Measurements from ENCODE around the gene OS9.

The OS9 gene

GRCh38 chr12:57735952-57736740, 42.2 kb downstream of the OS9 start:
- DNase-seq (ENCODE audit: low spot score), result no peak

GRCh38 chr12:57736741-57737466, 43.0 kb downstream of the OS9 start:
- no peak for DNase-seq (ENCODE audit: low spot score)

- no peak for DNase-seq (ENCODE audit: low spot score)
These were observed 43.8 kb downstream of the OS9 start for GRCh38 chr12:57737467-57738460.

- no peak for DNase-seq (ENCODE audit: low spot score)
These were observed 44.8 kb downstream of the OS9 start, which contains the start of gene AGAP2 for GRCh38 chr12:57738661-57739237. TSS of gene AGAP2 (minus strand) at chr12:57738742. CDS start at chr12:57738246, 496 bp downstream.

- no peak for DNase-seq (ENCODE audit: low spot score)
These were observed 45.5 kb downstream of the OS9 start for GRCh38 chr12:57739387-57739786.

- no peak for DNase-seq (ENCODE audit: low spot score)
These were observed 46.1 kb downstream of the OS9 start for GRCh38 chr12:57739914-57740538.

GRCh38 chr12:57740656-57741412, 46.9 kb downstream of the OS9 start:
- no peak for DNase-seq (ENCODE audit: low spot score)

- DNase-seq (ENCODE audit: low spot score), result no peak
These were observed 47.5 kb downstream of the OS9 start for GRCh38 chr12:57741413-57741789.

- peak; percentile 52 for DNase-seq (ENCODE audit: low spot score)
These were observed 48.2 kb downstream of the OS9 start for GRCh38 chr12:57741844-57742738.

GRCh38 chr12:57743769-57744168, 49.8 kb downstream of the OS9 start:
- DNase-seq (ENCODE audit: low spot score), result no peak

GRCh38 chr12:57744194-57744776, 50.4 kb downstream of the OS9 start:
- peak; percentile 88 for DNase-seq (ENCODE audit: low spot score)

GRCh38 chr12:57744777-57745484, 51.0 kb downstream of the OS9 start, which contains the start of gene TSPAN31:
TSS of gene TSPAN31 (plus strand) at chr12:57745039. CDS start at chr12:57745155, 116 bp downstream.
- peak; percentile 95 for DNase-seq (ENCODE audit: low spot score)

GRCh38 chr12:57745485-57745881, 51.6 kb downstream of the OS9 start:
- DNase-seq (ENCODE audit: low spot score), result peak; percentile 13

- DNase-seq (ENCODE audit: low spot score), result peak; percentile 10
These were observed 52.1 kb downstream of the OS9 start for GRCh38 chr12:57746025-57746424.

- DNase-seq (ENCODE audit: low spot score), result no peak
These were observed 55.1 kb downstream of the OS9 start for GRCh38 chr12:57749061-57749460.

GRCh38 chr12:57750561-57751431, 56.9 kb downstream of the OS9 start:
- DNase-seq (ENCODE audit: low spot score), result peak; percentile 17

GRCh38 chr12:57751432-57751787, 57.5 kb downstream of the OS9 start:
- DNase-seq (ENCODE audit: low spot score), result no peak
